HL-60 (cell line): ENCODE measurements around the gene MSI2.

ENCODE experiments used
- GABPA ChIP-seq: IDR thresholded peaks from 2 replicates; pipeline ENCODE4 v1.6.1; 2012; ENCODE audit warnings: low read depth
- POLR2AphosphoS5 ChIP-seq: IDR thresholded peaks from 2 replicates; pipeline ENCODE4 v1.6.1; 2012; ENCODE audit warnings: low read depth
- TF ChIP-seq, protein P1 (sequence below): IDR thresholded peaks from one replicate; pipeline ENCODE4 v1.5.1; 2011; ENCODE audit warnings: low read length, control low read depth, inconsistent platforms; ENCODE audit not compliant: insufficient read depth

DNA sequence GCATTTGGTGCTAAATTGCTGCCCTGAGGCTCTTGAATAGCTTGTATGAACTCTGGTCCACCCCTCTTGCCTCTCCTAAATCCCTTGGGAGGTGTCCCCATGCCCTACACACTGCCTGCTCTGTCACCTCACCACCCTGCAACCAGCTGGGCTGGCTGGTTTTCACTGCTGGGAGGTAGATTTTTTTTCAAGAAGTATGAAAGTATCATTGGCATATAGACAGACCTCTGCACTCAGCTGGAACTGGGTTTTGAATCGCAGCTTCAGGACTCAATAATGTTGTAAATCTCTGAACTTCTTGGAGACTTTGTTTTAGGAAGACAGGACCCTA is 184.9 kb downstream of the MSI2 start:
- no peak for TF ChIP-seq POLR2AphosphoS5
- TF ChIP-seq, protein P1, sequence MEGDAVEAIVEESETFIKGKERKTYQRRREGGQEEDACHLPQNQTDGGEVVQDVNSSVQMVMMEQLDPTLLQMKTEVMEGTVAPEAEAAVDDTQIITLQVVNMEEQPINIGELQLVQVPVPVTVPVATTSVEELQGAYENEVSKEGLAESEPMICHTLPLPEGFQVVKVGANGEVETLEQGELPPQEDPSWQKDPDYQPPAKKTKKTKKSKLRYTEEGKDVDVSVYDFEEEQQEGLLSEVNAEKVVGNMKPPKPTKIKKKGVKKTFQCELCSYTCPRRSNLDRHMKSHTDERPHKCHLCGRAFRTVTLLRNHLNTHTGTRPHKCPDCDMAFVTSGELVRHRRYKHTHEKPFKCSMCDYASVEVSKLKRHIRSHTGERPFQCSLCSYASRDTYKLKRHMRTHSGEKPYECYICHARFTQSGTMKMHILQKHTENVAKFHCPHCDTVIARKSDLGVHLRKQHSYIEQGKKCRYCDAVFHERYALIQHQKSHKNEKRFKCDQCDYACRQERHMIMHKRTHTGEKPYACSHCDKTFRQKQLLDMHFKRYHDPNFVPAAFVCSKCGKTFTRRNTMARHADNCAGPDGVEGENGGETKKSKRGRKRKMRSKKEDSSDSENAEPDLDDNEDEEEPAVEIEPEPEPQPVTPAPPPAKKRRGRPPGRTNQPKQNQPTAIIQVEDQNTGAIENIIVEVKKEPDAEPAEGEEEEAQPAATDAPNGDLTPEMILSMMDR, result no peak
- TF ChIP-seq GABPA, result no peak
